Mesendoderm (in vitro differentiated cells): ENCODE results near the gene PLCXD3.
A peak's percentile ranks its signal among the peaks of the same experiment; 100 is the strongest.

Experiments
- DNase-seq: peaks from one replicate; pipeline ENCODE4 v3.0.0; 2013
- H2AK5ac ChIP-seq: 2 replicates; pipeline ENCODE4 v1.6.1; 2013; ENCODE audit warnings: low read length, inconsistent platforms
- H2BK120ac ChIP-seq: 2 replicates; pipeline ENCODE4 v1.6.1; 2013; ENCODE audit warnings: low read depth, mild to moderate bottlenecking, low read length, moderate library complexity, mixed read lengths
- H2BK15ac ChIP-seq: replicated peaks from 2 replicates; pipeline ENCODE4 v1.6.1; 2013; ENCODE audit warnings: low read depth, mild to moderate bottlenecking, moderate library complexity
- H2BK5ac ChIP-seq: 2 replicates; pipeline ENCODE4 v1.6.1; 2013; ENCODE audit warnings: low read length, inconsistent platforms
- H3K18ac ChIP-seq: 2 replicates; pipeline ENCODE4 v1.6.1; 2013; ENCODE audit warnings: mild to moderate bottlenecking, low read length, mixed read lengths
- H3K23ac ChIP-seq: one replicate; pipeline ENCODE4 v1.6.1; 2013; ENCODE audit warnings: low read length
- H3K27ac ChIP-seq: 2 replicates; pipeline ENCODE4 v1.5.1; 2013; ENCODE audit warnings: low read depth, mild to moderate bottlenecking, inconsistent platforms, low read length, moderate library complexity
- H3K27me3 ChIP-seq: 2 replicates; pipeline ENCODE4 v1.6.1; 2013; ENCODE audit warnings: low read length, control low read depth, mild to moderate bottlenecking, inconsistent platforms; ENCODE audit not compliant: insufficient read depth, poor library complexity
- H3K36me3 ChIP-seq: 2 replicates; pipeline ENCODE4 v1.6.1; 2013; ENCODE audit warnings: low read length, inconsistent platforms; ENCODE audit not compliant: control insufficient read depth, insufficient read depth
- H3K4ac ChIP-seq: one replicate; pipeline ENCODE4 v1.6.1; 2013; ENCODE audit warnings: low read depth, mild to moderate bottlenecking, low read length, moderate library complexity
- H3K4me1 ChIP-seq: 2 replicates; pipeline ENCODE4 v1.6.1; 2013; ENCODE audit warnings: low read depth, low read length, inconsistent platforms; ENCODE audit not compliant: control insufficient read depth
- H3K4me2 ChIP-seq: 2 replicates; pipeline ENCODE4 v1.6.1; 2013; ENCODE audit warnings: low read length
- H3K4me3 ChIP-seq: 2 replicates; pipeline ENCODE4 v1.5.1; 2013; ENCODE audit warnings: mild to moderate bottlenecking, low read length
- H3K56ac ChIP-seq: one replicate; pipeline ENCODE4 v1.6.1; 2013; ENCODE audit warnings: low read length
- H3K79me1 ChIP-seq: 2 replicates; pipeline ENCODE4 v1.6.1; 2013; ENCODE audit warnings: low read length, inconsistent platforms
- H3K79me2 ChIP-seq: 2 replicates; pipeline ENCODE4 v1.6.1; 2013; ENCODE audit warnings: mild to moderate bottlenecking, low read length; ENCODE audit not compliant: control insufficient read depth, insufficient read depth
- H3K9ac ChIP-seq: 2 replicates; pipeline ENCODE4 v1.6.1; 2013; ENCODE audit warnings: low read length, inconsistent platforms
- H4K5ac ChIP-seq: one replicate; pipeline ENCODE4 v1.6.1; 2013; ENCODE audit warnings: low read length
- H4K8ac ChIP-seq: one replicate; pipeline ENCODE4 v1.6.1; 2013; ENCODE audit warnings: low read depth, mild to moderate bottlenecking, control low read depth, low read length, moderate library complexity
- WGBS: extraction: QIAGEN DNeasy Blood & Tissue Kit; methylation state at CpG from one replicate; pipeline ENCODE4 v1.1.7; 2013; ENCODE audit warnings: low lambda C conversion rate, missing lambda C conversion rate; ENCODE audit not compliant: insufficient coverage; ENCODE audit errors: extremely low coverage; 5-methylcytosine and 5-hydroxymethylcytosine counted together

The PLCXD3 gene

GRCh38 chr5:41374631-41375030 lies 135.8 kb downstream of the PLCXD3 start:
- H3K4me3 ChIP-seq: no peak overlapping the region
- no peak overlapping the region for H3K27ac ChIP-seq
- H2AK5ac ChIP-seq: no peak overlapping the region
- no peak overlapping the region for H2BK120ac ChIP-seq
- H4K5ac ChIP-seq: no peak overlapping the region
- H3K36me3 ChIP-seq: no peaks in the 10 kb centered on the region
- H3K56ac ChIP-seq: no peak overlapping the region
- no peak overlapping the region for H3K9ac ChIP-seq
- no CpG with 5 or more reads among the region's 2 CpGs for WGBS
- H3K23ac ChIP-seq: no peak overlapping the region
- H3K79me2 ChIP-seq: no peaks in the 10 kb centered on the region
- H2BK5ac ChIP-seq: no peak overlapping the region
- H3K4ac ChIP-seq: no peak overlapping the region
- no peak overlapping the region for H3K4me2 ChIP-seq
- DNase-seq: no peak
- no peaks in the 10 kb centered on the region for H3K27me3 ChIP-seq
- H3K4me1 ChIP-seq: no peaks in the 10 kb centered on the region
- H3K79me1 ChIP-seq: no peaks in the 10 kb centered on the region
- no peak overlapping the region for H3K18ac ChIP-seq
- no peak overlapping the region for H4K8ac ChIP-seq
- H2BK15ac ChIP-seq: no peak overlapping the region

GRCh38 chr5:41373230-41373629 lies 137.2 kb downstream of the PLCXD3 start:
- Histone ChIP-seq H2AK5ac (no peak overlapping the region), H2BK15ac (no peak overlapping the region), H3K4me3 (no peak overlapping the region), H3K79me2 (no peaks in the 10 kb centered on the region), H3K9ac (no peak overlapping the region), H3K23ac (no peak overlapping the region), H3K27me3 (no peaks in the 10 kb centered on the region), H4K5ac (no peak overlapping the region), H2BK5ac (no peak overlapping the region), H3K56ac (no peak overlapping the region), H2BK120ac (no peak overlapping the region), H3K4me2 (no peak overlapping the region), H3K4me1 (no peaks in the 10 kb centered on the region), H3K27ac (no peak overlapping the region), H3K4ac (no peak overlapping the region), H3K36me3 (no peaks in the 10 kb centered on the region), H3K79me1 (no peaks in the 10 kb centered on the region), H3K18ac (peak overlapping the region; percentile 39), H4K8ac (no peak overlapping the region)
- DNase-seq: no peak
- no CpG with 5 or more reads among the region's 5 CpGs for WGBS

- no peak overlapping the region for H2BK15ac ChIP-seq
- H3K4ac ChIP-seq: no peak overlapping the region
- no peak overlapping the region for H4K5ac ChIP-seq
Measured at GRCh38 chr5:41371738-41372137, 138.7 kb downstream of the PLCXD3 start.

GRCh38 chr5:41370482-41370881 lies 139.9 kb downstream of the PLCXD3 start:
- H4K5ac ChIP-seq: no peak overlapping the region
- H2BK120ac ChIP-seq: no peak overlapping the region
- no peak overlapping the region for H2BK15ac ChIP-seq
- H3K9ac ChIP-seq: no peak overlapping the region
- H2AK5ac ChIP-seq: no peak overlapping the region
- no peak overlapping the region for H2BK5ac ChIP-seq
- WGBS: no CpG with 5 or more reads among the region's 4 CpGs
- H3K79me2 ChIP-seq: no peaks in the 10 kb centered on the region
- H4K8ac ChIP-seq: no peak overlapping the region
- H3K4me2 ChIP-seq: no peak overlapping the region
- no peaks in the 10 kb centered on the region for H3K36me3 ChIP-seq
- peak; percentile 35 for DNase-seq
- H3K23ac ChIP-seq: no peak overlapping the region
- no peak overlapping the region for H3K4me3 ChIP-seq
- H3K4ac ChIP-seq: no peak overlapping the region
- H3K56ac ChIP-seq: no peak overlapping the region
- H3K27me3 ChIP-seq: no peaks in the 10 kb centered on the region
- H3K27ac ChIP-seq: no peak overlapping the region
- no peaks in the 10 kb centered on the region for H3K4me1 ChIP-seq
- H3K79me1 ChIP-seq: no peaks in the 10 kb centered on the region
- no peak overlapping the region for H3K18ac ChIP-seq

More at GRCh38 chr5:41371738-41372137, 138.7 kb downstream of the PLCXD3 start:
- H3K18ac ChIP-seq: no peak overlapping the region
- H3K27me3 ChIP-seq: no peaks in the 10 kb centered on the region
- H3K4me1 ChIP-seq: no peaks in the 10 kb centered on the region
- no peak overlapping the region for H2BK120ac ChIP-seq
- no peak overlapping the region for H3K56ac ChIP-seq
- no peak overlapping the region for H3K9ac ChIP-seq
- H3K36me3 ChIP-seq: no peaks in the 10 kb centered on the region
- H3K4me2 ChIP-seq: no peak overlapping the region
- no peak overlapping the region for H2AK5ac ChIP-seq
- H3K27ac ChIP-seq: no peak overlapping the region
- no peak overlapping the region for H3K23ac ChIP-seq
- no CpG with 5 or more reads among the region's 2 CpGs for WGBS
- H3K79me2 ChIP-seq: no peaks in the 10 kb centered on the region
- no peak overlapping the region for H4K8ac ChIP-seq
- no peak overlapping the region for H3K4me3 ChIP-seq
- H3K79me1 ChIP-seq: no peaks in the 10 kb centered on the region
- H2BK5ac ChIP-seq: peak overlapping the region; percentile 18
- DNase-seq: no peak

- Histone ChIP-seq H3K9ac (no peak overlapping the region), H2BK15ac (no peak overlapping the region), H2BK120ac (no peak overlapping the region), H3K23ac (no peak overlapping the region), H2AK5ac (no peak overlapping the region), H4K8ac (peak overlapping the region; percentile 15), H3K18ac (no peak overlapping the region), H4K5ac (no peak overlapping the region), H3K4me1 (no peaks in the 10 kb centered on the region), H3K79me1 (no peaks in the 10 kb centered on the region), H3K4ac (no peak overlapping the region), H3K79me2 (no peaks in the 10 kb centered on the region), H3K4me3 (no peak overlapping the region), H3K56ac (no peak overlapping the region), H3K27me3 (no peaks in the 10 kb centered on the region), H3K27ac (no peak overlapping the region), H2BK5ac (no peak overlapping the region), H3K4me2 (no peak overlapping the region), H3K36me3 (no peaks in the 10 kb centered on the region)
- no CpG with 5 or more reads among the region's 2 CpGs for WGBS
- DNase-seq: peak; percentile 33
Measured at GRCh38 chr5:41369799-41370198, 140.6 kb downstream of the PLCXD3 start.

- Histone ChIP-seq H2BK120ac (no peak overlapping the region), H3K79me2 (no peaks in the 10 kb centered on the region), H4K8ac (no peak overlapping the region), H3K79me1 (no peaks in the 10 kb centered on the region), H4K5ac (no peak overlapping the region), H3K4me3 (no peak overlapping the region), H2AK5ac (no peak overlapping the region), H3K9ac (no peak overlapping the region), H3K23ac (no peak overlapping the region), H3K27ac (no peak overlapping the region), H3K56ac (no peak overlapping the region), H2BK15ac (no peak overlapping the region), H3K27me3 (no peaks in the 10 kb centered on the region), H3K4me1 (no peaks in the 10 kb centered on the region), H3K4ac (no peak overlapping the region), H2BK5ac (no peak overlapping the region), H3K18ac (no peak overlapping the region), H3K36me3 (no peaks in the 10 kb centered on the region), H3K4me2 (no peak overlapping the region)
- WGBS: no CpG with 5 or more reads among the region's 2 CpGs
- DNase-seq: no peak
Measured at GRCh38 chr5:41368158-41368557, 142.2 kb downstream of the PLCXD3 start.
